Stimulated activated naive CD4-positive, alpha-beta T cell treated with Interleukin-2 at 50 U/mL for 16 hours (primary cell): ENCODE results near the gene BABAM2.
"Not testable (repeated sequence)": the region's sequence is repeated elsewhere in the genome, so short reads cannot be mapped to it uniquely, and the experiment has no call there.

Source experiments
- DNase-seq: peaks from one replicate; lab custom pipeline; 2025; lab: John Stamatoyannopoulos, UW

BABAM2 gene

DNA sequence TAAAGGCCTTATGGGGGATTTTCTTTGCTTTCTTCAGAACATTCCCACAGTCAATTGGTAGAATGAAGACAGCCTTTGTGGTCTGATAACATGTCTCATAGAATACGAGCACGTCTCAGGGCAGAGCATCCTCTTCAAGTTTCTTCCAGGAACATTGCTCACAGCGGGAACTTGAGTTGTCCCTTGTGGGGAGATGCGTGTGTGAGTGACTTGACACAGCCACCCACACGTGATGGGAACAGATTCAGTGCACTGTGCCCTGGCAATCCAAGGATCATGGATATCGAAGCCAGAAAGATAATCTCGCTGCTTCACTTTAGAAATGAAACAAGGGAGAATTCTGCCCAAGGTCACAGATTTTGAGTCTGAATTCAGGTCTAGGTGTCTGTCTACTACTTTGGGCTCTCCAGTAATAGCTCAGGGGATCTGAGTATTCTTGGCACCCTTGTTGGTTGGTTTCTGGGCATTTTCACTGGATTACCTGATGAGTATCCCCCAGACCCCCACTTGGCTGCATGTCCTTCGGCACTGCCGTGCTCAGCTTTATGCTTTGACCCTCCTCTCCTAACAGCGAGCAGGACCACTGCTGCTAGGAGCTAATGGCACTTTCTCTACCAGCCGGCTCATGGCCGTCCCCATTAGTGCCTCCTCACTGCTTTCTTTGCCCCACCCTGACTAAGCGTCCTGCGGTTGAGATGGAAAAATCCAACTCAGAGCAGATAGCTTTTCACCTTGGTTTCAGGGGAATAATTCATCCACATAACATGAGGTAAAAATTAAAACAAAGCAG is 426.2 kb downstream of the BABAM2 start:
- no peak for DNase-seq

DNA sequence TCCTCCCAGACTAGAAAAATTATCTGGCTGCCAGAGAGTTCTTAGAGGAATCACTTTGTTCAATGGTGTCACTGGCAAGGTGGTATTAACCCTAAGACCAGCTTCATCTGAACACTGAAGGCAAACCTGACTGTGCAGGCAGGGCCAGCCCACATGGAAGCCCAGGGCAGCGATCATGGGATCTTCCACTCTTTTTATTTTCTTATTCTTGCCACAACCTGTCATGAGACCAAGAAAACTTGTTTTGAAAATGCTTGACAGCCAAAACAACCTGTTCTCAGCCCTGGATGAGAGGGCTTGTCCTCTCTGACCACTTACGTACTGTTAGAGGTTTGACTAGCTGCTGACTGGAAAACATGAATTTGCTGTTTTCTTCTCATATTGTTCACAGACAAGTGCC is 426.9 kb downstream of the BABAM2 start:
- DNase-seq: no peak

DNA sequence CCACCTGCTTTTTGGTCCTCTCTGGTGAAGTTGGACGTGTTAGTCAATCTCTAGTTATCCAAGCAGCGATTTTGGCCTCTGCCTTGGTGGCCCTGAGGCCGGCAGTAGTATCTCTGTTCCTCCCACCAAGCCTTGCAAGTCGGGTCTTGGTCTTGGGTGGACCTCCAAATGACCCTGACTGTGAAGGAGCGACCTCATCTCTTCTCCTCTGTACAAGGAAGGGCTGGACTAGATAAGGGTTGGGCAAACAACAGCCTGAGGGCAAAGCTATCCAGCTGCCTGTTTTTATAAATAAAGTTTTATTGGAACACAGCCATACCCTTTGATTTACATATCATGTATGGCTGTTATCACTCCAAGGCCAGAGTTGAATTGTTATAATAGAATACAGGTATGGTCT is 427.5 kb downstream of the BABAM2 start:
- no peak for DNase-seq

DNA sequence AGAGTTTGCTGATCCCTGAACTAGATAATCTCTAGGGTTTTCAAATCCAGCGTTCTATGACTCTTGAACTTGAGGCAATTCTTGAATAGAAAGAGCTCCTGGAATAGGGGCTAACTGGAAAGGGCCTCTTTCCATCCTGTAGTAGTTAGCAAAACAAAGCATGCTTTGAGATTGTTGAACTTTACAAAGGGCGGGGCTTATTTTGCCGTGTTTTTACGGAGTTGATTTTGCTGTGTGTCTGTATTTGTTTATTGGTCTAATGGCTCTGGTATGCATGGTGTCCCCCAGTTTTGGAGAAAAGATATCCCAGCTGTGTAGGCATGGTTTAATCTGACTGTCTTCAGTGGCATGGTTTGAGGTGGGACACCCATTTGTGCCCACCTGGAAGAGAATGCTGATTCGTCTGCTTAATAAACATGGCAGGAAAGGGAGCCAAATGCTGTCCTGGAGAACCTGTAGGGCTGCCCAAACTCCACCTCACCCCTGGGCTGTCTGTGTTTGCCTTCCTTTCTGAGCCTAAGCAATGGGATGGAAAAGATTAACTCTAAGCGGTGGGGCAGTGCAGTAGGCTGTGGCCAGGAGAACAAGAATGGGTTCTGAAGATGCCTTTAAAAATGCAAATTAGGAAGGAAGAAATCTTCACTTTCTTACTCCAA is 428.1 kb downstream of the BABAM2 start:
- DNase-seq: no peak

DNA sequence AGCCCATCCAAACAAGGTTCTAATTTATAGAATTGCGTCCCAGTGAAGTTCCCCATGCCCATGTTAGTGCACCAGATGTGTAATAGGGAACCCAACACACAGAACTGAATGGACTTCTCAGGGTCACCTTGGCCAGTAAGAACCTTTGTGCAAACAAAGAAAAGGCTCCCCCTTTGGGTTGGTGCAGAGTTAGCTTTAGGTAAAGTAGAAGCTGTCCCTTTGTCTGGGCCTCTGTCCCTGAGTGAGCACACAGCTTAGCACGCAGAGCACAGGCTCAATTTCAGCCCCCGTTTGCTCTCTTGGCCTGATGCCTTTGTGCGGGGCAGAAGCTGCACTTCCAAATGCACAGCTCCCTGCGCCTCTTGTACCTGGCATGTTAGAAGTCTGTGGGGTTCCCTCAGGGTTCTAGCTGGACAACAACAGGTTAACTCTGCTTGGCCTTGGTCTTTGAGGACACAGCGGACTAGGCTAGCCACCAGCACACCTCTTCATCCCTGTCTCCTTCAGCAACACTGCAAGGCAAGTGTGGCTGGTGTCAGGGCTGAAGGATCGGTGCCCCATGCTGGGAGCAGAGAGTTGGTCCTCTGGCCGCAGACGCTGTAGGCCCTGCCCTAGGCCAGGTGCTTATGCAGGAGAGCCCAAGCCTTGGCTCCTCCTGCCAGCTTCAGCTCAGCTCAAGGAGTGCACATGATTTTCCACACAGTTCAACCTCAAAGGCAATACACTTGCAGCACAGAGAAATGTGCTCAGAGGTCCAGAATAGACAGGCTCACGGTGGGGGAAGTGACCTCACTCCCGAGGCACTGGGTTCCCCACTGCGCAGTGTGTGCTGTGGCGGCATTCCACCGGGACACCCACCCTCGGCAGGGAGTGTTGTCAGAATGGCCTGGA is 428.8 kb downstream of the BABAM2 start:
- no peak for DNase-seq

DNA sequence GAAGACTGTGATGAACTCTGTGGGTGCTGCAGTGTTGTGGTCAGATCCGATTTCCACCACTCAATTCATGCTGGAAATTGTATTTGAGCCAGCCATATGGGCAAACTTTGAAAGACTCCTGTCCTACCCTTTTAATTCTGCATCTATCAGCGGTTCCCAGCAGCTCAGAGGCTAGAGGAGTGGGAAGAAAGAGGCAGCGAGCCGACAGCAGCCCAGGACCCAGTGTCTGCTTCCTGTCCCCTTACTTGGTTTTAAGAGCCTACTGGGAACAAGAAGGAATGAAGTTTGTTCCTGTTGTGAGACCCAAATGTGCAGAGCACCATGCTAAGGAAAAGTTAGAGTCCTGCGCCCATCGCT is 429.5 kb downstream of the BABAM2 start:
- no peak for DNase-seq

DNA sequence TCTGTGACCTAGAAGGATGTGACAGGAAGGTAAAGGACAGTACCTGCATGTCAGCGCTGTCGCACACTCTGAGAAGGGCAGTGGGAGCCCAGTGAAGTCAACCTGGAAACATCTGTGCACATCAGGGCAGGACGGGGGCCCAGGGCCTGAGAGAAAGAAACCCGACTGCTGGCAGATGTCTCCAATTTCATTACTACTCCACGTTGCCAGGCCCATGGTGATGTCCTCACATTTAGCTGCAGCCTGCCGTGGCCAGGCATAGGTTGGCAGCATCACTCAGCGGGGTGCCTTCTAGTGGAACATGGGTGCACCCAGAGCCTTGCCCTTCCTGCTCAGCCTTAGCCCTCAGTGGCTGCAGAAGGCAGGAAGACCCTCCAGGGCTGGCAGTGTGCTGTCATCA is 429.8 kb downstream of the BABAM2 start:
- no peak for DNase-seq

DNA sequence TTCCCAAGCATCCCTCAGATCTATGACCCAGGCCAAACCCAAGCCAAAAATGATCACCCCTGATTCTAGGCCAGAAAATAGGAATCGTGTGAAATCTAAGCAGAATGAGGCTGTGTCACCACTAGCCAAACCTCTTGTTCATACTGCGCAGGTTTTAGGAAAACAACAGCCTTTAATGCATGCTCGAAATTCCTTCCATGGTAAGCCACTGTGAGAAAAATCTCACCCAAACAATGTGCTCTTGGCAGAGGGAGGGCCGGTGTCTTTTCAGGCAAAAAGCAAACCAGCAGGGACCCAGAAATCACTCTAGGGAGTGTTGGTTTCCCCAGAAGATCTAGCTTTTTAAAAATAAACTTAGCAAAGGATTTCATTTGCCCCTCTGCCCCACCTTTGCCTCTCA is 430.9 kb downstream of the BABAM2 start:
- DNase-seq: no peak

DNA sequence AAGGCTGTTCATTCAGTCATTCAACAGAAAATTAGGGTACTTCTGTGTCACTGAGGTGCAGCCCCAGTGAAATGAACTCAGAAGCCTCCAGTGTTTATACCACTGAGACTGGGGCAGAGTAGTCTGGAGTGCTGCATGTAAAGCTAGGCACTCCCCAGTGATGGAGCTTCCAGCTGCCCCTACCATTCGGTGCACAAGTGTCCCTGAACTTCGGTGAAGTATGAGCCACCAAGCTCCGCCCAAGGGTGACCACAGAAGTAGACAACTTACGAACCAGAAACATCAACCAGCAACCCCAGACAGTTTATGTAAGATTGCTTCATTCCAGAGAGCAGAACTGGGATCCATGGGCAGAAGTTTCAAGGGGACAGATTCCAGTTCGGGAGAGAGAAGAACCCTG is 431.5 kb downstream of the BABAM2 start:
- no peak for DNase-seq

DNA sequence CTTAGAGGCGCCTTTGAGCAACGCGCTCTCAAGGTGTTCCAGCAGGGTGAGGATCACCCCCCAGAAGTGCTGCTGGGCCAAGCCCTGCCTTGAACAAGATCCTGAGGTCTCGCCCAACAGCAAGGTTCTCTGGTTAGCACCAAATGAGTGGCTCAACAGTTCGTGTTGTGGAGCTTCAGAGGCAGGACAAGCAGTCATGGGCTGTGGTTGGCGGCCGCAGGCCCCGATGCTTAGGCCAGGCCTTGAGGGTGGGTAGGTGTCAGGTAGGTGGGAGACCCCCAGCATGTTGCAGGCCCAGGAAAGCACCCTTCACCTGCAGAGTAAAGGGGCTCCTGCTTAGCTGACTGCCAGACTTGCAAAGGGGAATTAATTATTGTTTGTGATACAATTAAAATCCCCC is 431.9 kb downstream of the BABAM2 start:
- DNase-seq: no peak

DNA sequence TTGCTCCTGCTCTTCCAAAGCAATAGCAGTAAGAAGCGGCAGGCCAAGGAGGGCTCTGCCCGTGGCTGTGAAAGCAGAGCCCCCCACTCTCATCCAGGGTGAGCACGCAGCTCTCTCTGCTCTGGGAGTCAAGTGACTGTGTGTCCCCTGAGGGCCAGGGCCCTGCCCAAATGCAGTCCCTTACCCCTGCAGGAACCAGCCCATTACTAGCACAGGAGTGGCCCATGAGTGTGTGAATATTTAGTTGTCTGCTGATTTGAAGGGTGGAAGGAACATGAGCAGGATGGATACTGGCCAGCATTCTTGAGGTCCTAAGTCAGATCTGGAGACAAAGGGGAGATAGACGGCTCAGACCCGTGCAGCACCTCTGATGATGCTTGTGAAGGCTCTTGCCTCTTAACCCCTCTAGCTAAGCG is 432.5 kb downstream of the BABAM2 start:
- DNase-seq: no peak

DNA sequence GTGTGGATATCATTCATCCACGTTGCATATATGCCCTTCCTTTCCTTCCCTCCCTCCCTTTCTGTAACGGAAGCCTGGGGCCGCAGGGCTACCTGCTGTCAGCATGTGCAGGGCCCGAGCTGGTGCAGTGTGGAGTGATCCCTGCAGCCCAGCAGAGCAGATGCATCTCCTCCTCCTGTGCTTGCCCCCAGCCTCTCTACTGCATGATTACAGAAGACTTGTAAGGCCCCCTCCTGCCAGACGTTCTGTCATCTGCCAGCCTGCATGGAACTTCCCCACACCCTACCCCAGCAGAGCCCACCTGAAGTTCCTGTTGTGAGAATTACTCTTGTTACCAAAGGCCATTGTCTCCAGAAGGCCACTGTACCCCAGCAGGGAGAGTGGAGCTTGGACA is 434.6 kb downstream of the BABAM2 start:
- no peak for DNase-seq

DNA sequence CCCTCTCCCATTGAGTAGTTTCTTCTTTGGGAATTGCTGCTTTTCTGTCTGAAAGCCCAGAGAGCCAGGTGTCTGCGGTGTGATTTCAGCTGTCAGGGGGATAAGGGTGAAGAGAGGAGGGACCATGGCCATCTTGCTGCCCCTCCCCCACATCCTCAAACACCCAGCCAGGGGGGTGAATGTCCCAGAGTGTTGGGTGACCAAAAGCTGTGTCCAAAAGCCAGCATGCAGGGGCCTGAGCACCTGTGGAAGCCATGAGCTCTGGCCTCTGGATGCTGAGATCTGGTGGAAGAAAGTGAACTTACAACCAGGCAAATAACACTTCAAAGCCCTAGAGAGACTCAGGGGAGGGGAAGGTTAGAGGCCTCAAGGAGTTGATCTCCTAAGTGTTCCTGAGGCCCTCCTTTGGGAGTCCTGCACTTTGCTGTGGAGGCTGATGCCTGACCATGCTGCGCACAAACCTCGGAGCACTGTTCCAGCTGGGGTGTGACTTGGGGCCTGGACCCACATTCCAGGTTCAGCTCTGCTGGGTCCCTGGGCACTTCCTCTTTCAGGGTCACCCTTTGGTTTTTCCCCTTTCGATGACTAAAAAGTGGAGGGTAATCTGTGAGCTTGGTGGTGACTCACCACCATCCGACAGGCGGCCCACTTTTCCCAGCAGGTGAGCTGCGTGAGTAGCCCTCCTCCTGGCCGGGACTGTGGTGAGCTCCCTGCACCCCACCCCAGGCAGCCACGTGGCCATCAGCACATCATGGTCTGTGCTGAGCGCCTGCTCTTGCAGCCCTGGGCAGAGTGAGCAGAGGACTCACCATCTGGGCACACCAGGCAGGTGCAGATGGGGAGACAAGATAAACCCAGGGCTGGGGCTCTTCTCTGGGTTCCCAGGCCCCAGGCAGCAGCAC is 435.3 kb downstream of the BABAM2 start:
- DNase-seq: no peak

DNA sequence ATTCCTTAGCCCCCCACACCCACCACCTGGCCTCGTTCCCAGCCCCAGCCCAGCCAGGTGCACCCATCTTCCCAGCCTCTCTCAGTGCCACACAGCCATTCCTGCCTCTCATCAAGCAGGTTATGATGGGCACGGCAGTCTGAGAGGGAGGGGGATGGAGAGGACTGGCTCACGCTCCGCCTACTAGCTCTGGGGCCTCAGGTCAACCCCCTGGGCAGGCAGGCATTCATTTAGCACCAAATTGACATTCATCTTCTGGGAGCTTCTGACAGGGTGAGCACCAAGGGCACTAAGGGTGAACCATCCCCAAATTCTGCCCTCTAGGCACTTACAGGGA is 435.9 kb downstream of the BABAM2 start:
- no peak for DNase-seq

DNA sequence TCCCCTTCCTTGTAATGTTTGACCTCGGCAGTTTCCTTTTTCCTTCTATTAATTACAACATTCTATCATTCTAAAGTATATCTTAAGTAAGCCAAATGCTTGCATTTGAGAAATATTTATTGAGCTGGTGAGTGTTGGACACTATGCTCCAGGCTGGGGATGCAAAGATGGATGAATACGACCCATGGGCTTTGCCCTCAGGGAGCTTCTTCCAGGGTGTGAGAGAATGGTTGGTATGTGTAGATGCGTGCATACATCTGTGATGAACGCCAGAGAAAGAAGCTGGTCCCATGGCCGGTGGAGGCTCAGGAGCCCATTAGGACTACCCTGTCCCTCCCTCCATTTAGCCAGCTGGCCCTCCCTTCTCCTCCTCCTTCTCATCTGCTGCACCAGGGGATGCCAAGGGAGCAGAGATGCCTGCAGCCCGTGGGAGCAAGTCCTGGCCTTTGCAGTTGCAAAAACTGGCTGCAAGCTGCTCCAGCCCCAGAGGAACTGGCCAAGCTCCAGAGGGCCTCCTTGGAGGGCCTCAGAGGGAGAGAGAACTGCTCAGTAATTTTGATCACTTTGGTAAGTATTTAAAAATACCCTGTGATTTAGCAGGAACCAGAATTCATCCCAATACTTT is 436.5 kb downstream of the BABAM2 start:
- DNase-seq: no peak

DNA sequence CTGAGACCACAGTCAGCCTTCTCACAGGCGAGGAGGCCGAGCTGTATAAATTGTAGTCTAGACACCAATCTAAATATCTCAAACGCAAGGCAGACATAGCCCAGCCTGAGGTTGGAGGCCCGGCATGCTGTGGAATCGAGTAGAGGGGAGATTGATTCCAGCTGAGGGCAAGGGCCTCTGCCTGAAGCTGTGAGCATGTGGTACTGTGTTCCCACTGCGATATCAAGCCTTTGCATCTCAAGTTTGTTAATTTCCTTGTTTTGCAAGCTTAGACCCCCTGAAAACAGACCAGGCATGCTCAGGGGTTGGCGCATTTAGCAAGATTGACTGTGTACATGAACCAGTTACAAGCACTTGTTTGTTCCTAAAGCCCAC is 437.0 kb downstream of the BABAM2 start:
- DNase-seq: no peak

DNA sequence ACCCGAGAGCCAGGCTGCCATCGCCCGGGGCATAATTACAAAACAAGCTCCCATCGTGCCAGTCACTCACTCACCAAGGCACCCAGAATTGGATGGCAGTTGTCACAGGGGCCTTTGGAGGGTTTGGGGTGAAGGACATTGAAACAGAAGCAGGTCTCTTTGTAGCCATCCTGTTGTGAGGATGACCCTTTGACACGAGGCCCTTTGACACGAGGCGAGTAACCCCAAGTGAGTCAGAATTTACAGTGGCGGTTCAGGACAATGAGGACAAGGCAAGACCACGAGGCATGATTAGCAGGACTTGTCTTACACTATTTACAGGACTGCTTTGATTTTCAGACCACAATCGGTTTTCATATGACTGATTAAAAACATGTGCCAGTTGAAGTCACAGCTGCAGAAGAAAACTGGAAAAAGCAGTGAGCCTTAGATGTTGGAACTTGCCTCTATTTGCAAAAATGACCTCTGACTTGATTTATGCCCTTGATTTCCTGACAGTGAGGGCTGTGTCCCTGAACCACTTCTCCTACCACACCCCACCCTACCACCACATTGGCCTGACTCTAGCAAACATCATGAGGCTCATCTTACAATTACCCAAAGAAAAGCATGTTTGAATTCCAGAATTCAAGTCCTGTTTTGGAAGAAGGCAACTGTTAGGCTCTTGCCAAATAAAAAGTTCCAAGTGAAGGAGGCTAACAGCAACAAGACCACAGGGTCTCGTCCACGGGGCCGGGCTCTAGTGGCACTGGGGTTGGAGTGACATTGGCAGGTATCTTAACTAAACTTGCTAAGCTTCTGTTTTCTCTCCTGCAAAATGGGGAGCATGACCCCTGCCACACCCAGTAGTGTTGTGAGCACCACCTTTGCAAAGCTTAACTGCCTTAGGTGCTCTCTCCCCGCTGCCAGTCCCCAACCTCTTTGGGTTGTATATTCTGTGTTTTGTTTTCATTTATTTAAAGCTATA is 437.7 kb downstream of the BABAM2 start:
- DNase-seq: no peak

DNA sequence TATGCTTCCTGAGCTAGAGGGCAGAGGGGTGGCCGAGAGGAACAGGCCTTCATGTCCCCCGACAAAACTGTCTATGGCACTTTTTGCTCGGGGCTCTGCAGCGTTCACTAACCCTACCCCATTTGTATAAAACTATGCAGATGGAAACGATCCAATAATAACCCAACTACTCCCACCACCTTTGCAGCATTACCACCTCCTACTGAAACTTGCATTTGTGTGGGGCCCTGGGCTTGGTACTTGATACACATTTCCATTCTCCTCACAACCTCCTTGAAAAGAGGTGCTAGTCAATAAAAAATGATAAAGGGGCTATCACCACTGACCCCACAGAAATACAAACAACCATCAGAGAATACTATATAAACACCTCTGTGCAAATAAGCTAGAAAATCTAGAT is 438.7 kb downstream of the BABAM2 start:
- DNase-seq: no peak

DNA sequence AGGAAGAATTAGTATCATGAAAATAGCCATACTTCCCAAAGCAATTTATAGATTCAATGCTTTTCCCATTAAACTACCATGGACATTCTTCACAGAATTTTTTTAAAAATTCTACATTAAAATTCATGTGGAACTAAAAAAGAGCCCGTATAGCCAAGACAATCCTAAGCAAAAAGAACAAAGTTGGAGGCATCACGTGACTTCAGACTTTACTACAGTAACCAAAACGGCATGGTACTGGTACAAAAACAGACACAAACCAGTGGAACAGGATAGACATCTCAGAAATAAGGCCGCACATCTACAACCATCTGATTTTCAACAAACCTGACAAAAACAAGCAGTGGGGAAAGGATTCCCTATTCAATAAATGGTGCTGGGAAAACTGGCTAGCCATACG is 440.2 kb downstream of the BABAM2 start:
- DNase-seq: not testable (repeated sequence)

DNA sequence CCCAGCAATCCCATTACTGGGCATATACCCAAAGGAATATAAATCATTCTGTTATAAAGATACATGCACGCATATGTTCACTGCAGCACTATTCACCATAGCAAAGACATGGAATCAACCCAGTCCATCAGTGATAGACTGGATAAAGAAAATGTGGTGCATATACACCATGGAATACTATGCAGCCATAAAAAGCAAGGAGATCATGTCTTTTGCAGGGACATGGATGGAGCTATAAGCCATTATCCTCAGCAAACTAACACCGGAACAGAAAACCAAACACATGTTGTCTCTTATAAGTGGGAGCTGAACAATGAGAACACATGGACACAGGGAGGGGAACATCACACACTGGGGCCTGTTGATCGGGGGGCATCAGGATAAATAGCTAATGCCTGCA is 441.3 kb downstream of the BABAM2 start:
- DNase-seq: not testable (repeated sequence)
